Lung microvascular endothelial cell (primary cell): ENCODE measurements around the gene CSTB. TPM values are rescaled to one million over a fixed set of nuclear protein-coding genes. Genes with fewer than 3 reads are reported as not detected.
A peak's percentile ranks its signal among the peaks of the same experiment; 100 is the strongest.

ENCODE experiments used
- DNase-seq, 2 donors: peaks; one replicate each; pipeline versions ENCODE4 v3.0.0 to v3.0.0-alpha.2; 2010; ENCODE audit warnings: low read depth in 2 of 2
- total RNA-seq: library from RNA; depleted of rRNA; stranded (reverse); fragments of >200 nt; gene quantifications from 2 replicates; pipeline ENCODE4 v1.2.1, GENCODE V29; 2014

The CSTB gene
- total RNA-seq, 1 donor from 2014 or later: 23.0 TPM

DNA sequence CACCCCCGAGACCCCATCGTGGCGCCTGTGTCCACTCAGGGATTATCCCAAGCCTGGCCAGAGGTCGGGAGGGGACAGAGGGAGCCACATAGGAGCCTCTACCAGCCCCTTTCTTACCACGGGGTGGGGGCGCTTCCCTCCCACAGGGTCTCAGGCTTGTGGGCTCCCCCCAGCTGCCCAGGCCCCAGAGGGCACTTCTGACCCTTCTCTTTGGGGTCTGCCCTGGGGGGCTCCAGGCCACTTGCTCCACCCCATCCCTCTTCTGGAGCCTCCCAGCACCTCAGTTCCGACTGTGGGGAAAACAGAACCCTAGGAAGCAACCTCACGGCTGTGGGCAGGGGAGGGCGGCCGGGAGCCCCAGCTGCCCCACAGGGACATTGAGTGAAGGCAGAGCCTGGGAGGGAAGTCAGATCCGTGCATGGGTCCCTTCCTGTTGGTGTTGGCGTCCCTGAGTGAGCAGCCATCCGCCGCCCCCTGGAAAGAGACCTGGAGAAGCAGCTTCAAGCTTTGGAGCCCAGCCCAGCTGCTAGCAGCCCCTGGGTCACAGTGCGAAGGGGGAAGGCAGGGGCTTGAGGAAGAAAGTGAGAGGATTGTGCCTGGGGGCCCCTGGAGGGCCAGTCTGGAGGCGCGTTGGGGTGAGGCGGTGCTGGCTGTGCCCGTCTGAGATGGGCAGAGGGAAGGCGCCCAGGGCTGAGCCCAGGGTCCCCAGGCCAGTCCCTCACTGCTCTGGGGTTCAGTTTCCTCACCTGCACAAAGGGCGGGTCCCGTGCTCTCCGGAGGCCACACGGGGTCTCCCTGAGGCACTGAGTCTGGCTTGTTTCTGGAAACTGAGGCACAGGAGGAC is 35.4 kb upstream of the CSTB start:
- peak in 1 of 2 donors; percentile 49 for DNase-seq

DNA sequence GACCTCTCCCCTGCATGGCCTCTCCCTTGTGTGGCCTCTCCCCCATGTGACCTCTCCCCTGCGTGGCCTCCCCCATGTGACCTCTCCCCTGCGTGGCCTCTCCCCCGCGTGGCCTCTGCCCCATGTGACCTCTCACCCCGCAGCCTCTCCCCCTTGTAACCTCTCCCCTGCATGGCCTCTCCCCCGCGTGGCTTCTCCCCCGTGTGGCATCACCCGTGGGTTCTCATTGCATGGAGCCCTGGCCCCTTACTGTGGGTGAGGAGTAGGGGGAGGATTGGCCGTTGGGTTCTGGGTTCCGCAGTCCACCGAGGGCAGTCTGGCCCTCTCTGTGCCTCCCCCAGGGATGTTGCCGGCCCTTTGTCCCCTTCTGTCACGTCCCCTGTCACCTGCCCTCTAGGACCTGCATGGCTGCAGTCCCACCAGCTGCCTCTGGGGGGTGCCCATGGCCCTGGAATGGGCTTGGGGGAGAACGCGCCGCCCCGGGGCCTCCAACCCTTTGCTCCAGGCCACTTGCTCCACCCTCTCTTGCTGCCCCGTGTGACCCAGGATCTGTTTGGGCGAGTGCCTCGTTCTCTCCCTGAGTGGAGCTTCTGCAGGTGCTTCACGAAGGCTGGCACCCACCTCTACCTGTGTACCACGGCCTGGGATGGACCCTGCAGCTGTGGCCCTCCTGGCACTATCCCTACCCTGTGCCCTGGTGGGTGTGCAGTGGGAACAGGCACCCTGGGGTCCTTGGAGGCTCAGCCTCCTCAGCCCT is 34.6 kb upstream of the CSTB start:
- DNase-seq: peak; percentile 64 to 80

- DNase-seq: no peak
Observed at GRCh38 chr21:43809853-43810504, 33.9 kb upstream of the CSTB start.

DNA sequence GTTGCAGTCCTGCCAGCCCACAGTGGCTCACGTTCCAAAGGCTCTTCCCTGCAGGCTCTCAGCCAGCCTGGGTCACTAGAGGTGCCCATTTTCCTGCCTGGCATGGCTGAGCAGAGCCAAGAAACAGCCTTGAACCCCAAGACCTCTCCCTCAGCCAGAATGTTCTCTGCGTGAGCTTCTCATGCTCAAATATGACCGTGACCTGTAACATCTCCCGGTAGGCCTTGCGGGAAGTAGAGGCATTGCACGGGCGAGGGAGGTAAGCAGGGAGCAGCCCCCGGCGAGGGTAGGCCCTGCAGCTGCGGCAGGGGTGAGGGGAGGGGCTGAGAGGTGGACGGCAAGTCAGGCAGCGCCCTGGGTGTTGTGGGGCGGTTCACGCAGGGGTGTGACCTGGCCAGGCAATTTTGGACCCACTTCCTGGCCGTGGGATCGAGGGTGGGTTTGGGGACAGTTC is 33.3 kb upstream of the CSTB start:
- no peak for DNase-seq

DNA sequence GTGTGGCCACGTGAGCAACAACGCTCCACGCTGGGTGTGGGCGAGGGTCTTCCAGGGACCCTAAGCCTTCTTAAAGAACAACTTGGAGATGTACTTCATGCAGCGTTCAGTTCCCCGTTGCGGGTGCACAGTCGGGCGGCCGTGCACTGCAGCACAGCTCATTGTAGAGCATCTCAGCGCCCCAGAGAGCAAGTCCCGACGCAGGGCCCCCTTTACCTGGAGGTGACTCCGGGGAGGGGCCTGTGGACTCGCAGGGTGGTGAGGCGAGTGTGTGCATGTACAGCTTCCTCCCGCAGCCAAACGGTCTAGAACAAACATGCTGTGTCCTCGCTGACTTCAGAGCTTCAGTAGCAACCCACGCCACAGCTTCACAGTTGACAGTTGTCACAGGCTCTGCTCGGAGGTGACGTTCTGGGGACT is 32.7 kb upstream of the CSTB start:
- DNase-seq: no peak

GRCh38 chr21:43808367-43808766 is 32.3 kb upstream of the CSTB start:
- no peak for DNase-seq

DNA sequence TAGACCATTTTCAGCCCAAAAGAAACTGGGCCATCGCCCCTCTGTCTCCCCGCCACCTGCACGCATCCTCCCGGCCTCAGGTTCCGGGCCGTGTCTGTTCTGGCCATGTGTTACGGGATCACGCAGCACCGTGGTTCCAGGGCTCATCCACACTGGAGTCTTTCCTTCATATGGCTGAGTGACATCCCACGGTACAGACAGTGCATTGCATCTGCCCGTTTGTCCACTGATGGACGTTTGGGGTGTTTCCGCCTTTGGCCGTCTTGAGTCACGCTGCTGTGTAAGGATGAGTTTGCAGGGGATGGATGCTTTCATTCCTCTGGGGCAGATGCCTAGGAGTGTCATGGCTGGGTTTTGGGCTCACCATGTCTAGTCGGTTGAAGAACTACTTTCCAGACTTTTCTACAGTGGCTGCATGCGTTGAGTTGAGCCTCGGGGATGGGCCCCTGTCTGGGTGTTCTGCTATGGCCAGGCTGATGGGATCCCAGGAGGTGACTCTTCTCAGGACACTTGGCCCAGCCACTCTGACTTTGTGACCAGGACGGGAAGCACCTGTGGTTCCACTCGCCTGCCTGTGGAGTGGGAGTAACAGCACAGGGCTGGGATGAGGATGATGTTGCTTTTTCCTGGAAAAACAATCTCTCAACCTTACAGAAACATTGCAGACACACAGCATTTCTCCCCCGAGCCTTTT is 30.1 kb upstream of the CSTB start:
- DNase-seq: no peak

DNA sequence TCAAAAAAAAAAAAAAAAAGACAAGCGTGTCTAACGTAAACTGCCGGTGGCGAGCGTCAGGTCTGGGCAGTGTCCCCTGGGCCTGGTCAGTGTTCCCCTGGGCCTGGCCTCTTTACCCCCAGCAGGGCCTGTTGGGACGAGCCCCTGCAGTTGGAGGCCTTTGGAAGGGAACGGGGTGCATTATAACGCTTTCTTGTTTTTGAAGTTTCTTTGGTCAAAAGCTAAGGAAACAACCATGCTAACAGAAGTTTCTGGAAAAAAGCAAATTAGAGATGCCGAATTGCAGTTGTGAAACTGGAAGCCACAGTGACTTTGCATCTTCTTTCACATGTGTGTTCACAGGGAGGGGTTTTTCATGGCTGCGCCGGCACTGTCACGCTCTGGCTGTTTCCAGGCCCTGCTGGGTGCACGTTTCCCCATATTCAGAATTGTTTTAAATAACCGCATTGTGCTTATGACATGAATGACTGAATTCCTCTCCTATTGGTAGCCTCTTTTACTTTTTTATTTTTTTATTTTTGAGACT is 29.2 kb upstream of the CSTB start:
- DNase-seq: no peak

DNA sequence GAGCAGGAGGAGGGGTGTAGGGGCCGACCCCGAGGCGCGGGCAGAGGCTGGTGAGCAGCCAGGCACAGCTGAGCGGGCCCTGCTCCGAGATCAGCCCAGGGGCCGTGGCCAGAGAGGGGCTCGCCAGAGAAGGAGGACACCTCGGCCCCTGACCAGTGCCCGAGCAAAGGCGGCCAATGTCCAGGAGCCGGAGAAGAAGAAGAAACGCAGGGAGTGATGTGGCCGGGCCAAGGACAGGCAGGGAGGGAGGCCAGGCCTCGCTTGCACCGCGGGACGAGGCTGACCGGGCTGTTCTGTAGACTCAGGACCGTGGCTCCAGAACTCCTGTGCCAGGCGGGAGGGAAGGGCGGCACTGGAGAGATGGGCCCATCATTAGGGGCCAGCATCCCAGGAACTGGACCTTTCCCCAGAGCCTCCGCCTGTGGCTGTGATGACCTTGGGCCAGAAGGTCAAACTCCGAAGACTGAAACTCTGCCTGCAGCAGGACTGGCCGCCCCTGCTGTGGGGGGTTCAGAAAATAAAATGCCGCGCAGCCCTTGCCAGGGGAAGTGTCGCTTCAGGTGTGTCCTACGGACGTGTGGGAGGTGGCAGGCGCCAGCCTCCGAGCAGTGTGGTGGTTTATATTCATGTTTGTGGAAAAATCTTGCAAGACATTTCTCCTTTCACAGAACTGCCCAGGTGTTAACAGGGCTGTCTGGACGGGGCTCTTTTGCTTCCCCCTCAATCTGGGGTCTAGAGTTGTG is 27.6 kb upstream of the CSTB start:
- no peak for DNase-seq

DNA sequence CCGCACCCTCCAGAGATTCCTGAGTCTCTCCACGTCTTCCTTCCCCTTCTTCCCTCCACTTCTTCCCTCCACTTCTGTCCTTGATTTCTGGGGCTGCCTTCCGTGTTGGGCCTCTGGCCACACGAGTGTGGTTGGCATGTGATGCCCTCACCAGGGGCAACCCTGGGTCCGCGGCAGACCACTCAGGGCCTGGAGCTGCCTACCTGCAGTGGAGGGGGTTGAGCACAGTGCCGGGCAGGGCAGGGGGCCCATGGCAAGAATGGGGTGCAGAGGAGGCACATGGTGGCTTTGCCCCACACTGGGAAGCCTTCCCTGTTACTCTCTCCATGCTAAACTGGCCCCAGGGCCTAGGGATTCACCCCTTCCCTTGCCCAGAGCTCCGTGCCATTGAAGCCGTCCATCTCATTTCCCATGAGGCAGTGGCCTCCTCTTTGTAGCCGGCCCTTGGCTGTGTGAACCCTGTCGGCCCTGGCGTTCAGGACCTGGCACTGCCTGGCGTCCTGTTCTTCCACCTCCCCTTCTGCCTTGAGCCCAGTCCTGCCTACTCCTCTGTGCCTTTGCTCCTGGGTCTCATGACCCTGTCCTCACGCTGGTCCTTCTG is 26.7 kb upstream of the CSTB start:
- DNase-seq: no peak

- no peak for DNase-seq
Observed at GRCh38 chr21:43801006-43801783, 25.1 kb upstream of the CSTB start.

GRCh38 chr21:43800566-43800965 is 24.5 kb upstream of the CSTB start:
- no peak for DNase-seq

- no peak for DNase-seq
Observed at GRCh38 chr21:43800124-43800523, 24.0 kb upstream of the CSTB start.

DNA sequence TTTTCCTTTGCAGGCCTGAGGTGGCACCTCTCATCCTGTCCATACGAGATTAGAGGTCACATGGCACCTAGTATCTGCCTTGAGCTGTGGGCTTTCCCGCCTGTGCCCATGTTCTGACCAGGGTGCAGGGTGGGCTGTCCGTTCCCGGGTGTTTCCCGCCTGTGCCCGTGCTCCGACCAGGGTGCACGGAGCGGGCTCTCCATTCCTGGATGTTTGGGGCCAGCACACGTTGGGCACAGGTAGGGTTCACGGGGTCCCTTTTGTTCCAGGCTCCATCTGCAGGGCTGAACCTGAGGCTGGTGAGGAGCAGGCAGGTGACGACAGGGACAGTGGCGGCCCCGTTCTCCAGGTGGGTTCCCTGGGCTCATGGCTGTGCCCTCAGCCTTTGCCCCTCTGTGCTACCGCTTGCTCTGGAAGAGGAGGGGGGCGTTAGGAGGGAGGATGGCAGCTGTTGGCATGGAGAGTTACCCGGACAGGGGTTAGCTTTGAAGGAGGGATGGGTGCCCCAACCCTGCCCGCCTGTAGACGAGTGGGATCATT is 23.3 kb upstream of the CSTB start:
- no peak for DNase-seq

- DNase-seq: peak in 1 of 2 donors; percentile 51
Observed at GRCh38 chr21:43797925-43798715, 22.0 kb upstream of the CSTB start.

DNA sequence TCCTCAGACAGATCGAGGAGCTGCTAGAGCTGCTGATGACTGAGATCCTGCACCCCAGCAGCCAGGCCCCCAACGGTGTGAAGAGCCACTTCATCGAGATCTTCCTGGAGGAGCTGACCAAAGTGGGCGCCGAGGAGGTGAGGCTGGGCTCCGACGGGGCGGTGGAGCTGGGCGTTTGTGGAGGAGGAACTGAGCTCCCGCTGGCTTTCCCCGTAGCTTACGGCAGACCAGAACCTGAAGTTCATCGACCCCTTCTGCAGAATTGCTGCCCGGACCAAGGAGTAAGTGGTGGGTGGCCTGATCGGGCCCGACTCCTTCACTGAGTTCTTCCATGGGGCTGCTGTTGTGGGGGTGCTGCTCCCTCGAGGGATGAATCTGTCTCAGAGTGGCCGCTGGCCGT is 21.3 kb upstream of the CSTB start:
- no peak for DNase-seq

DNA sequence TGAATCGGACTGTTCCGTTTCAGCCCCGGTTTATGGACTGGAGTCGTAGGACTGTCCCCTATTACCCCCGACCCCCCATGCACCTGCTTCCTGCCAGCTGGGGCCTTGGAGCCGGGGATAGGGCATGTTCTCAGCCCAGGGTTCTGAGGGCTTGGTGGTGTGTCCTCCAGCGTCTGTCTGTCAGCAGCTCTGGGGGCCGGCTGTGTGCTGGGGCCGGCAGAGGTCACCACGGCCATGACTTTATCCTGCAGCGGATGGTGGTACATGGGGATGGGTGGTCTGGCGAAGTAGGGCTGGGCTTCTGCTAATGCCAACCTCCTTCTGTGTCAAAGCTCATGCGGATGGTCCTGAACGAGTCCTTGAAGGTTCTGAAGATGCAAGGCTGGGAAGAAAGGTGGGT is 18.7 kb upstream of the CSTB start:
- no peak for DNase-seq

DNA sequence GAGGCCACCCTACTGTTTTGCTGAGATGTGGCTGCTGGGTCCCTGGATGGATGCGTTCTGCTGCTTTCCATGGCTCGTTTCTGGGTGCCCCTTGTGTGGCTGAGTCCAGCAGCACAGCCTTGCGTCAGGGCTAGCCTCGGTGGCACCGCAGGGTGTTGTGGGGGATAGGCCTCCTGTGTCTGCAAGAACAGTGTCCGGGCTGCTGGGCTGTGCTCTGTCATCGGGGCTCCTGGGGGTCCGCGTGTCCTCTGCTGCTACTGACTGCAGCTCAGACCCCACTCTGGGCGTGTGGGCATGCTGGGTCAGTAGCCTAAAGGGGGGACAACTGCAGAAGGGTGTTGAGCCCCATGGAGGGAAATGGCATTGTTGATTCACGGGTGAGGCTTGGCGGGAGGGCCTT is 18.2 kb upstream of the CSTB start:
- no peak for DNase-seq
